ENCODE results near the gene SLC1A3.

SLC1A3 gene

GRCh38 chr5:36688722-36689121 lies 82.3 kb downstream of the SLC1A3 start:
- H3K4me3 ChIP-seq (ENCODE audit: low read depth, low read length): no peak overlapping the region
- TF ChIP-seq, protein P1, sequence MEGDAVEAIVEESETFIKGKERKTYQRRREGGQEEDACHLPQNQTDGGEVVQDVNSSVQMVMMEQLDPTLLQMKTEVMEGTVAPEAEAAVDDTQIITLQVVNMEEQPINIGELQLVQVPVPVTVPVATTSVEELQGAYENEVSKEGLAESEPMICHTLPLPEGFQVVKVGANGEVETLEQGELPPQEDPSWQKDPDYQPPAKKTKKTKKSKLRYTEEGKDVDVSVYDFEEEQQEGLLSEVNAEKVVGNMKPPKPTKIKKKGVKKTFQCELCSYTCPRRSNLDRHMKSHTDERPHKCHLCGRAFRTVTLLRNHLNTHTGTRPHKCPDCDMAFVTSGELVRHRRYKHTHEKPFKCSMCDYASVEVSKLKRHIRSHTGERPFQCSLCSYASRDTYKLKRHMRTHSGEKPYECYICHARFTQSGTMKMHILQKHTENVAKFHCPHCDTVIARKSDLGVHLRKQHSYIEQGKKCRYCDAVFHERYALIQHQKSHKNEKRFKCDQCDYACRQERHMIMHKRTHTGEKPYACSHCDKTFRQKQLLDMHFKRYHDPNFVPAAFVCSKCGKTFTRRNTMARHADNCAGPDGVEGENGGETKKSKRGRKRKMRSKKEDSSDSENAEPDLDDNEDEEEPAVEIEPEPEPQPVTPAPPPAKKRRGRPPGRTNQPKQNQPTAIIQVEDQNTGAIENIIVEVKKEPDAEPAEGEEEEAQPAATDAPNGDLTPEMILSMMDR (IDR thresholded peaks at IDR 0.05; ENCODE audit: low read depth, low read length): no peak; the same call in 1 of the 2 replicates

GRCh38 chr5:36689225-36689624 lies 82.8 kb downstream of the SLC1A3 start:
- TF ChIP-seq, protein P1 (IDR thresholded peaks at IDR 0.05; ENCODE audit: low read depth, low read length): no peak

GRCh38 chr5:36690041-36690961 lies 83.9 kb downstream of the SLC1A3 start:
- peak overlapping the region; percentile 32 for H3K4me3 ChIP-seq (ENCODE audit: low read depth, low read length)
- TF ChIP-seq, protein P1 (IDR thresholded peaks at IDR 0.05; ENCODE audit: low read depth, low read length): peak; percentile 82

More at GRCh38 chr5:36689225-36689624, 82.8 kb downstream of the SLC1A3 start:
- no peak overlapping the region for H3K4me3 ChIP-seq (ENCODE audit: low read depth, low read length)

GRCh38 chr5:36691226-36691625 lies 84.8 kb downstream of the SLC1A3 start:
- TF ChIP-seq, protein P1 (IDR thresholded peaks at IDR 0.05; ENCODE audit: low read depth, low read length): no peak
- no peak overlapping the region for H3K4me3 ChIP-seq (ENCODE audit: low read depth, low read length)

- TF ChIP-seq, protein P1 (IDR thresholded peaks at IDR 0.05; ENCODE audit: low read depth, low read length): no peak
- H3K4me3 ChIP-seq (ENCODE audit: low read depth, low read length): no peak overlapping the region
These were observed 85.4 kb downstream of the SLC1A3 start for GRCh38 chr5:36691696-36692371.

DNA sequence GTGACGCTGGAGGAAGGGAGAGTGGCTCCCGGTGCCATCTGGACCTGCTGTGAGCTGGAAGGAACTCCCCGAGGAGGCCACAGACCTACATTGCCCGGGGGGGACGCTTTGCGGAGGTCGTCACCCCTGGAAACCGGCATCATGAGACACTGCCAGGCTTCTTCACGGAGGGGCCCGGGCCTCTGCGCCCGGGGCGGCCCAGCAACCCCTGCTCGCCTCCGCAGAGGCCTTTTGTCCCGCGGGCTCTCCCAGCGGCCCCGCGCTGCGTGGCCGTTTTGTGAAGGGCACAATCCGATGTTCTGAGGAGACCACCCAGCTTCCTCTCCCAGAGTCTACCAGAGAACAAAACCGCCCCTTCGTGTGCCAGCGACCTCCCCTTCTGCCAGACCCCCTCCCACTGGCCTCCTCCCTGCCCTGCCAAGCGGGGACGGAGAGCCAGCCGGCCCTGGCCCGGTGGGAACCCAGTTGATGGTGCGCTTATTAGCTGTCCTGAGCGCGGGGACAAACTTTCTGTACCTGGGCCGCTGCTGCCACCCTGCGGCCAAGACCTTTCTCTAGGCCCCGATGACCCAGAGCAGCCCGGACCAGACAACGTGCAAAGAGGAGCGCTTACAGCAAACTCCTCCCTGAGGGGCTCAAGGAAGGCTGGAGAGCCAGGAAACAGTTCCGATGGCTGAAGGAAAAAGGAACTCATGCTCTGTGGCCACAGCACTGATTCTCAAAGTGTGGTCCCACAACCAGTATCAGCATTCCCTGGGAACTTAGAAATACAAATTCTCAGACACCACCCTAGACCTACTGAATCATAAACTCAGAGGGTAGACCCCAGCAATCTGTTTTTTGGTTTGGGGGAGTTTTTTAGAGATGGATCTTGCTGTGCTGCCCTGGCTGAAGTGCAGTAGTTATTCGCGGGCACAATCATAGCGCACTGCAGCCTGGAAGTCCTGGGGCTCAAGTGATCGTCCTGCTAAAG lies 86.7 kb downstream of the SLC1A3 start:
- no peak overlapping the region for H3K4me3 ChIP-seq (ENCODE audit: low read depth, low read length)
- TF ChIP-seq, protein P1 (IDR thresholded peaks at IDR 0.05; ENCODE audit: low read depth, low read length): peak; percentile 53
